ENCODE measurements around the gene TMEM178A. TPM values are rescaled to one million over a fixed set of nuclear protein-coding genes. Genes with fewer than 3 reads are reported as not detected.

Gene TMEM178A
- total RNA-seq, 1 experiment from 2014 or later = 0.50 TPM

- no TSS peak for BruUV-seq (replicated peaks)
- no peaks in the 10 kb centered on the region for H3K4me1 Mint-ChIP-seq (ENCODE audit: low read depth, unreplicated experiment)
- no peak overlapping the region for H3K4me3 Mint-ChIP-seq (ENCODE audit: low read depth, unreplicated experiment)
- peaks cover 2% of the 10 kb centered on the region for H3K9me3 Mint-ChIP-seq (ENCODE audit: low read depth, unreplicated experiment)
- DNase-seq = no peak
- CTCF ChIA-PET = no interaction called here
- peaks cover 30% of the 10 kb centered on the region for H3K27me3 Mint-ChIP-seq (ENCODE audit: unreplicated experiment)
- no peak overlapping the region for H3K27ac Mint-ChIP-seq (ENCODE audit: unreplicated experiment)
- TF ChIP-seq CTCF (IDR thresholded peaks at IDR 0.05; ENCODE audit: unreplicated experiment) = no peak
- intact Hi-C loops (cut with micrococcal nuclease; ENCODE audit: unreplicated experiment) = no loop called here
- H3K36me3 Mint-ChIP-seq (ENCODE audit: insufficient read depth, unreplicated experiment) = no peaks in the 10 kb centered on the region
Observed at GRCh38 chr2:39706312-39706711, 40.6 kb downstream of the TMEM178A start.

- no peak overlapping the region for H3K27ac Mint-ChIP-seq (ENCODE audit: unreplicated experiment)
- intact Hi-C loops (cut with micrococcal nuclease; ENCODE audit: unreplicated experiment) = no loop called here
- no peaks in the 10 kb centered on the region for H3K36me3 Mint-ChIP-seq (ENCODE audit: insufficient read depth, unreplicated experiment)
- no peak for DNase-seq
- no peaks in the 10 kb centered on the region for H3K4me1 Mint-ChIP-seq (ENCODE audit: low read depth, unreplicated experiment)
- H3K9me3 Mint-ChIP-seq (ENCODE audit: low read depth, unreplicated experiment) = peaks cover 2% of the 10 kb centered on the region
- BruUV-seq (replicated peaks) = no TSS peak
- CTCF ChIA-PET = no interaction called here
- H3K27me3 Mint-ChIP-seq (ENCODE audit: unreplicated experiment) = peaks cover 30% of the 10 kb centered on the region
- no peak overlapping the region for H3K4me3 Mint-ChIP-seq (ENCODE audit: low read depth, unreplicated experiment)
- no peak for TF ChIP-seq CTCF (IDR thresholded peaks at IDR 0.05; ENCODE audit: unreplicated experiment)
Observed at GRCh38 chr2:39706945-39707344, 41.2 kb downstream of the TMEM178A start.

- no TSS peak for BruUV-seq (replicated peaks)
- no peak for DNase-seq
Observed at GRCh38 chr2:39708003-39708402, 42.3 kb downstream of the TMEM178A start.

GRCh38 chr2:39710807-39711206 lies 45.1 kb downstream of the TMEM178A start:
- peaks cover 56% of the 10 kb centered on the region for H3K27me3 Mint-ChIP-seq (ENCODE audit: unreplicated experiment)
- CTCF ChIA-PET = no interaction called here
- TF ChIP-seq CTCF (IDR thresholded peaks at IDR 0.05; ENCODE audit: unreplicated experiment) = no peak
- H3K4me3 Mint-ChIP-seq (ENCODE audit: low read depth, unreplicated experiment) = no peak overlapping the region
- DNase-seq = no peak
- H3K9me3 Mint-ChIP-seq (ENCODE audit: low read depth, unreplicated experiment) = no peaks in the 10 kb centered on the region
- no TSS peak for BruUV-seq (replicated peaks)
- H3K36me3 Mint-ChIP-seq (ENCODE audit: insufficient read depth, unreplicated experiment) = no peaks in the 10 kb centered on the region
- H3K27ac Mint-ChIP-seq (ENCODE audit: unreplicated experiment) = no peak overlapping the region
- intact Hi-C loops (cut with micrococcal nuclease; ENCODE audit: unreplicated experiment) = no loop called here
- no peaks in the 10 kb centered on the region for H3K4me1 Mint-ChIP-seq (ENCODE audit: low read depth, unreplicated experiment)

More at GRCh38 chr2:39708003-39708402, 42.3 kb downstream of the TMEM178A start:
- H3K27me3 Mint-ChIP-seq (ENCODE audit: unreplicated experiment) = peaks cover 37% of the 10 kb centered on the region
- H3K4me1 Mint-ChIP-seq (ENCODE audit: low read depth, unreplicated experiment) = no peaks in the 10 kb centered on the region
- H3K9me3 Mint-ChIP-seq (ENCODE audit: low read depth, unreplicated experiment) = no peaks in the 10 kb centered on the region
- no peak overlapping the region for H3K27ac Mint-ChIP-seq (ENCODE audit: unreplicated experiment)
- H3K36me3 Mint-ChIP-seq (ENCODE audit: insufficient read depth, unreplicated experiment) = no peaks in the 10 kb centered on the region
- CTCF ChIA-PET = no interaction called here
- intact Hi-C loops (cut with micrococcal nuclease; ENCODE audit: unreplicated experiment) = no loop called here
- no peak for TF ChIP-seq CTCF (IDR thresholded peaks at IDR 0.05; ENCODE audit: unreplicated experiment)
- no peak overlapping the region for H3K4me3 Mint-ChIP-seq (ENCODE audit: low read depth, unreplicated experiment)

Data from Calu3 (cell line).